Activated T-cell treated with anti-CD3 and anti-CD28 coated beads, Interleukin-2, amount 50 U/mL, for 4 hours (primary cell): ENCODE measurements around the gene RASGEF1C. TPM values are rescaled to one million over a fixed set of nuclear protein-coding genes. Genes with fewer than 3 reads are reported as not detected.

Source experiments
- ATAC-seq, 2 donors: fragments of 200-7000 bp; cut with Tn5 transposase; one replicate each; pipeline ENCODE4 v1.10.0; 2021
- DNase-seq: peaks from one replicate; pipeline ENCODE4 v3.0.0-alpha.2; 2020
- H3K27me3 Mint-ChIP-seq: one replicate; pipeline ENCODE4 v1.8.0; 2021; ENCODE audit warnings: low read depth, mixed read lengths
- H3K36me3 Mint-ChIP-seq: one replicate; pipeline ENCODE4 v1.8.0; 2022; ENCODE audit warnings: mixed read lengths; ENCODE audit not compliant: insufficient read depth
- H3K4me1 Mint-ChIP-seq: one replicate; pipeline ENCODE4 v1.8.0; 2021; ENCODE audit warnings: low read depth, mixed read lengths
- H3K4me3 Mint-ChIP-seq: one replicate; pipeline ENCODE4 v1.8.0; 2021; ENCODE audit warnings: mild to moderate bottlenecking, moderate library complexity, mixed read lengths
- H3K9me3 Mint-ChIP-seq: one replicate; pipeline ENCODE4 v1.8.0; 2021; ENCODE audit warnings: mixed read lengths
- total RNA-seq, 3 donors: library from RNA; stranded (reverse); gene quantifications; one replicate each; pipeline ENCODE4 v1.2.1, GENCODE V29; 2021

The RASGEF1C gene
- total RNA-seq, 3 donors from 2014 or later, result not detected

GRCh38 chr5:180204276-180204819 lies 4.7 kb downstream of the RASGEF1C start:
- DNase-seq (no peak), ATAC-seq (no peak)
- H3K36me3 Mint-ChIP-seq, result no peaks in the 10 kb centered on the region
- H3K27me3 Mint-ChIP-seq, result peaks cover 30% of the 10 kb centered on the region
- H3K4me3 Mint-ChIP-seq, result no peak overlapping the region
- H3K4me1 Mint-ChIP-seq, result peaks cover 5% of the 10 kb centered on the region
- no peaks in the 10 kb centered on the region for H3K9me3 Mint-ChIP-seq

GRCh38 chr5:180202939-180203573 lies 6.0 kb downstream of the RASGEF1C start:
- DNase-seq (no peak), ATAC-seq (no peak)
- Mint-ChIP-seq H3K36me3 (no peaks in the 10 kb centered on the region), H3K27me3 (peaks cover 29% of the 10 kb centered on the region), H3K9me3 (no peaks in the 10 kb centered on the region), H3K4me1 (peaks cover under 1% of the 10 kb centered on the region), H3K4me3 (no peak overlapping the region)

GRCh38 chr5:180201051-180201987 lies 7.7 kb downstream of the RASGEF1C start:
- ATAC-seq (no peak), DNase-seq (no peak)
- H3K36me3 Mint-ChIP-seq, result no peaks in the 10 kb centered on the region
- H3K9me3 Mint-ChIP-seq, result no peaks in the 10 kb centered on the region
- H3K27me3 Mint-ChIP-seq, result peaks cover 17% of the 10 kb centered on the region
- H3K4me1 Mint-ChIP-seq, result no peaks in the 10 kb centered on the region
- H3K4me3 Mint-ChIP-seq, result no peak overlapping the region

- Mint-ChIP-seq H3K27me3 (peaks cover 15% of the 10 kb centered on the region), H3K4me3 (no peak overlapping the region), H3K9me3 (no peaks in the 10 kb centered on the region), H3K4me1 (no peaks in the 10 kb centered on the region), H3K36me3 (no peaks in the 10 kb centered on the region)
- DNase-seq (no peak), ATAC-seq (no peak)
These were observed 9.6 kb downstream of the RASGEF1C start for GRCh38 chr5:180199390-180199789.

GRCh38 chr5:180198208-180198607 lies 10.8 kb downstream of the RASGEF1C start:
- Mint-ChIP-seq H3K4me1 (no peaks in the 10 kb centered on the region), H3K36me3 (no peaks in the 10 kb centered on the region), H3K4me3 (no peak overlapping the region), H3K9me3 (no peaks in the 10 kb centered on the region), H3K27me3 (peaks cover 10% of the 10 kb centered on the region)
- no peak for ATAC-seq
- DNase-seq, result no peak

- Mint-ChIP-seq H3K9me3 (no peaks in the 10 kb centered on the region), H3K4me1 (no peaks in the 10 kb centered on the region), H3K4me3 (no peak overlapping the region), H3K36me3 (no peaks in the 10 kb centered on the region), H3K27me3 (peaks cover 10% of the 10 kb centered on the region)
- no peak for DNase-seq
- ATAC-seq, result no peak
These were observed 11.9 kb downstream of the RASGEF1C start for GRCh38 chr5:180197016-180197702.

GRCh38 chr5:180194410-180195345 lies 14.3 kb downstream of the RASGEF1C start:
- Mint-ChIP-seq H3K4me3 (no peak overlapping the region), H3K9me3 (no peaks in the 10 kb centered on the region), H3K27me3 (peaks cover 8% of the 10 kb centered on the region), H3K36me3 (no peaks in the 10 kb centered on the region), H3K4me1 (no peaks in the 10 kb centered on the region)
- no peak for DNase-seq
- ATAC-seq, result no peak

- no peak for DNase-seq
- no peaks in the 10 kb centered on the region for H3K36me3 Mint-ChIP-seq
- H3K27me3 Mint-ChIP-seq, result peaks cover 7% of the 10 kb centered on the region
- no peaks in the 10 kb centered on the region for H3K4me1 Mint-ChIP-seq
- no peaks in the 10 kb centered on the region for H3K9me3 Mint-ChIP-seq
- no peak for ATAC-seq
- H3K4me3 Mint-ChIP-seq, result no peak overlapping the region
These were observed 15.1 kb downstream of the RASGEF1C start for GRCh38 chr5:180193749-180194375.

GRCh38 chr5:180191716-180192115 lies 17.3 kb downstream of the RASGEF1C start:
- H3K36me3 Mint-ChIP-seq, result no peaks in the 10 kb centered on the region
- peaks cover 4% of the 10 kb centered on the region for H3K9me3 Mint-ChIP-seq
- DNase-seq, result no peak
- no peak overlapping the region for H3K4me3 Mint-ChIP-seq
- ATAC-seq, result no peak
- no peaks in the 10 kb centered on the region for H3K27me3 Mint-ChIP-seq
- no peaks in the 10 kb centered on the region for H3K4me1 Mint-ChIP-seq

GRCh38 chr5:180187767-180188166 lies 21.2 kb downstream of the RASGEF1C start:
- Mint-ChIP-seq H3K4me3 (no peak overlapping the region), H3K36me3 (no peaks in the 10 kb centered on the region), H3K4me1 (no peaks in the 10 kb centered on the region), H3K27me3 (no peaks in the 10 kb centered on the region), H3K9me3 (peaks cover 10% of the 10 kb centered on the region)
- ATAC-seq (no peak), DNase-seq (no peak)

- peaks cover 8% of the 10 kb centered on the region for H3K27me3 Mint-ChIP-seq
- H3K4me1 Mint-ChIP-seq, result no peaks in the 10 kb centered on the region
- H3K36me3 Mint-ChIP-seq, result no peaks in the 10 kb centered on the region
- DNase-seq, result no peak
- peaks cover 4% of the 10 kb centered on the region for H3K9me3 Mint-ChIP-seq
- ATAC-seq, result no peak
- H3K4me3 Mint-ChIP-seq, result no peak overlapping the region
These were observed 28.2 kb downstream of the RASGEF1C start for GRCh38 chr5:180180846-180181245.

GRCh38 chr5:180180421-180180820 lies 28.6 kb downstream of the RASGEF1C start:
- Mint-ChIP-seq H3K9me3 (peaks cover 4% of the 10 kb centered on the region), H3K27me3 (peaks cover 8% of the 10 kb centered on the region), H3K4me1 (no peaks in the 10 kb centered on the region), H3K36me3 (no peaks in the 10 kb centered on the region), H3K4me3 (no peak overlapping the region)
- no peak for DNase-seq
- no peak for ATAC-seq
